ENCODE measurements around the gene TAF1D.

DNA sequence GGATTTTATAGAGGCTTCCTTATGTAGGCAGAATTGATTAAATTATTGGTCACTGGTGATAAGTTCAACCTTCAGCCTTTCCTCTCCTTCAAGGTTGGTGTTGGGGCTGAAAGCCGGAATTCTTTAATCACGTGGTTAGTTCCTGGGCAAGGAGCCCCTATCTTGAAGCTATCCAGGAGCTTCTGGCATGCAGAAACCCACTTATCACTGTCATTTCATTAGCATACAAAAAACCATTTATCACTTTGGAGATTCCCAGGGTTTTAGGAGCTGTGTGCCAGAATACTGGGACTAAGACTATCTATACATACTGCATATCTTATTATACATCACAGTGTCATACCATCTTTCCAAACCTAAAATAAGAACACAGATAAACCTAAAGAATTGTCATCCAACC, 24.3 kb upstream of the TAF1D start:
- TF ChIP-seq, protein P1, sequence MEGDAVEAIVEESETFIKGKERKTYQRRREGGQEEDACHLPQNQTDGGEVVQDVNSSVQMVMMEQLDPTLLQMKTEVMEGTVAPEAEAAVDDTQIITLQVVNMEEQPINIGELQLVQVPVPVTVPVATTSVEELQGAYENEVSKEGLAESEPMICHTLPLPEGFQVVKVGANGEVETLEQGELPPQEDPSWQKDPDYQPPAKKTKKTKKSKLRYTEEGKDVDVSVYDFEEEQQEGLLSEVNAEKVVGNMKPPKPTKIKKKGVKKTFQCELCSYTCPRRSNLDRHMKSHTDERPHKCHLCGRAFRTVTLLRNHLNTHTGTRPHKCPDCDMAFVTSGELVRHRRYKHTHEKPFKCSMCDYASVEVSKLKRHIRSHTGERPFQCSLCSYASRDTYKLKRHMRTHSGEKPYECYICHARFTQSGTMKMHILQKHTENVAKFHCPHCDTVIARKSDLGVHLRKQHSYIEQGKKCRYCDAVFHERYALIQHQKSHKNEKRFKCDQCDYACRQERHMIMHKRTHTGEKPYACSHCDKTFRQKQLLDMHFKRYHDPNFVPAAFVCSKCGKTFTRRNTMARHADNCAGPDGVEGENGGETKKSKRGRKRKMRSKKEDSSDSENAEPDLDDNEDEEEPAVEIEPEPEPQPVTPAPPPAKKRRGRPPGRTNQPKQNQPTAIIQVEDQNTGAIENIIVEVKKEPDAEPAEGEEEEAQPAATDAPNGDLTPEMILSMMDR (IDR thresholded peaks at IDR 0.05), result no peak
- no peak for TF ChIP-seq POLR2AphosphoS5 (IDR thresholded peaks at IDR 0.05; ENCODE audit: insufficient read depth in 1 of 2, low read depth in 1 of 2)
